Psoas muscle (tissue), 8 donors: ENCODE data around the gene DCBLD2. TPM values are rescaled to one million over a fixed set of nuclear protein-coding genes. Genes with fewer than 3 reads are reported as not detected.

ENCODE experiments used
- ATAC-seq, 4 donors: fragments of 200-7000 bp; cut with Tn5 transposase; one replicate each; pipeline ENCODE4 v1.9.1; 2020; ENCODE audit warnings: moderate library complexity in 3 of 4, mild to moderate bottlenecking in 2 of 4
- DNase-seq, 2 donors: peaks; one replicate each; pipeline ENCODE4 v3.0.0-alpha.2; 2020
- H3K27ac ChIP-seq: fragments of 200-600 bp; one replicate; pipeline ENCODE4 v1.8.0; 2022
- H3K27me3 ChIP-seq, 3 donors: fragments of 200-600 bp in 1 of 3; one replicate each; pipeline versions ENCODE4 v1.6.1 to v1.8.0; 2013 to 2022; ENCODE audit warnings: low read length in 2 of 3, mild to moderate bottlenecking in 2 of 3, moderate library complexity in 1 of 3; ENCODE audit not compliant: insufficient read depth in 3 of 3
- H3K36me3 ChIP-seq, 2 donors: fragments of 200-600 bp in 1 of 2; one replicate each; pipeline versions ENCODE4 v1.6.1 to v1.8.0; 2013 to 2022; ENCODE audit warnings: low read depth in 1 of 2, mild to moderate bottlenecking in 1 of 2, moderate library complexity in 1 of 2; ENCODE audit not compliant: insufficient read depth in 1 of 2
- H3K4me1 ChIP-seq: fragments of 200-600 bp; one replicate; pipeline ENCODE4 v1.8.0; 2022
- H3K4me3 ChIP-seq: fragments of 200-600 bp; one replicate; pipeline ENCODE4 v1.8.0; 2022; ENCODE audit warnings: mild to moderate bottlenecking
- H3K9me3 ChIP-seq: fragments of 200-600 bp; one replicate; pipeline ENCODE4 v1.8.0; 2022
- CTCF ChIP-seq: fragments of 200-600 bp; IDR thresholded peaks from one replicate; pipeline ENCODE4 v1.8.0; 2022; ENCODE audit warnings: antibody characterized with exemption
- WGBS, 3 donors: extraction: QIAGEN DNeasy Blood & Tissue Kit; methylation state at CpG; one replicate each; pipeline versions ENCODE4 v1.1.6 to v1.1.7; 2013; 5-methylcytosine and 5-hydroxymethylcytosine counted together
- intact Hi-C, 2 donors: fragments of 100-400 bp; cut with DNase I; formaldehyde crosslinking; loops; one replicate each; pipeline versions ENCODE4 v1.11.0 to v1.14.2; 2022
- polyA plus RNA-seq, 3 donors: library from polyadenylated mRNA; stranded (reverse); fragments of 200-250 nt; gene quantifications; one replicate each; pipeline ENCODE4 v1.2.3, GENCODE V29; 2013
- total RNA-seq, 4 donors: library from RNA; stranded (reverse); fragmentation: NEBNext Ultra II Directional in 2 of 4; extraction: Animal tissue kit (Norgen Biotek cat#: 25700) in 2 of 4; gene quantifications; one replicate each; pipeline versions ENCODE4 v1.2.1 to v1.2.4, GENCODE V29; 2021 to 2023
- donor health status: healthy with polysubstance abuse.
- donor health status: DM: no; HTN: no; CAD: no; lungs with moderate emphysema.
- donor health status: Bipolar disorder and iron deficiency.
- donor health status: healthy.
- donor health status: DM: yes; HTN: yes; CAD: no.
- donor health status: DM: no; HTN: no; CAD: no.
- donor health status: DM: no; HTN: no; CAD: no.
- donor health status: DM: yes; HTN: yes; CAD: no.

Gene DCBLD2
- total and polyA plus RNA-seq, 7 donors: 2.9 to 13.9 (median 5.3) TPM

- Histone ChIP-seq H3K4me3 (no peak overlapping the region), H3K4me1 (peaks cover 33% of the 10 kb centered on the region), H3K27me3 (no peaks in the 10 kb centered on the region), H3K36me3 (no peaks in the 10 kb centered on the region), H3K9me3 (no peaks in the 10 kb centered on the region), H3K27ac (peak overlapping the region; percentile 71)
- WGBS, 3 donors: 91 to 94% (median 91%) methylated on average over 1 of the region's 1 CpG
- intact Hi-C loops: no loop called here
- TF ChIP-seq CTCF: no peak
- DNase-seq (no peak), ATAC-seq (peak; percentile 68 to 84 (median 76))
Observed at GRCh38 chr3:98750276-98750919, 151.1 kb downstream of the DCBLD2 start.

GRCh38 chr3:98746882-98747281, 154.6 kb downstream of the DCBLD2 start:
- intact Hi-C loops: no loop called here
- ATAC-seq (no peak), DNase-seq (no peak)
- Histone ChIP-seq H3K27ac (no peak overlapping the region), H3K27me3 (no peaks in the 10 kb centered on the region), H3K36me3 (no peaks in the 10 kb centered on the region), H3K4me1 (peaks cover 31% of the 10 kb centered on the region), H3K9me3 (no peaks in the 10 kb centered on the region), H3K4me3 (no peak overlapping the region)
- TF ChIP-seq CTCF: no peak
- 76 to 83% (median 77%) methylated on average over 4 of the region's 4 CpGs for WGBS, 3 donors

- TF ChIP-seq CTCF: no peak
- 89 to 91% (median 89%) methylated on average over 4 of the region's 4 CpGs for WGBS, 3 donors
- ATAC-seq (no peak), DNase-seq (no peak)
- Histone ChIP-seq H3K9me3 (no peaks in the 10 kb centered on the region), H3K4me1 (peaks cover 31% of the 10 kb centered on the region), H3K27ac (no peak overlapping the region), H3K4me3 (no peak overlapping the region), H3K27me3 (no peaks in the 10 kb centered on the region), H3K36me3 (no peaks in the 10 kb centered on the region)
- intact Hi-C loops: no loop called here
Observed at GRCh38 chr3:98746122-98746521, 155.4 kb downstream of the DCBLD2 start.

Other genes with a start within 250 kb of the DCBLD2 start
- 10 to 100 TPM in 1 of 4 donors, 1 to 10 TPM in 3; 8.7 to 22.9 (median 9.6) TPM for gene ST3GAL6, start 138.4 kb downstream of the DCBLD2 start, total RNA-seq
- 10 to 100 TPM in 1 of 3 donors, 1 to 10 TPM in 2; 7.6 to 14.9 (median 8.9) TPM for gene ST3GAL6, start 138.4 kb downstream of the DCBLD2 start, polyA plus RNA-seq